GM21526 (cell line): ENCODE data around the gene PEX5L.

Source experiments
- ATAC-seq: cut with Tn5 transposase; IDR thresholded peaks from one replicate; pipeline ENCODE4 v1.9.1; 2021; ENCODE audit warnings: moderate library complexity; ENCODE audit not compliant: unreplicated experiment, low FRiP score

PEX5L gene

DNA sequence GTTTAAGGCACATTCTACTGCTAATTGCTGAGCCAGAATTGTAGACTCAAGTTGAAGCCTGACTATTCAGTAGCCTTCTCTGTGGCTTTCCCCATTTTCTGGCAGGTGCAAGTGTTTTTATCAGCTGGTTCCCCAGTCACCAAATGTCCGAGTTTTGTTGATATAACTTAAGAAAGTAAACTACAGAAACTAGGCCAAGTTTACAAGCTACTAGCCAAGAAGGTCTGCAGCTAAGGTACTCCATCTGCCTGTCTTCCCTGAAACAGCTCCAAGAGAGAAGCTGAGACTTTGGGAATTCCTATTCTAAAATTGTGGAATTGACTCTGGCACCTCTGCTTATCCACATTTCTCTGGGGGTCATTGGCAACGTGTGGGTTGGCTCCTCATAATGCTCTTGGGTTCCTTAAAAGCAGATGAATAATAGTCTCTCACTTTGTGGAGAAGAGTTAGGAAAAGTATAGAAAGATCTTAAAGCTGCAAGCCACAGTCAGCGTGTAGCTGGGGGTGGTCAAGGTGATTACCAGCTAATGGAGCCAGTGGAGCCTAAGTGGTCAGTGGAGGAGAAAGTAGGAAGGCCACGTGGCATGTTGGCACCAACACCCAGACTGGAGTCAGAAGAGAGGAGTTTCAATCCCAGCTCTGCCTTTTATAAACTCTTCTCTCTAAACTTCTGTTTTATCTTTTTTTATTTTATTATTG lies 128.8 kb downstream of the PEX5L start:
- no peak for ATAC-seq

DNA sequence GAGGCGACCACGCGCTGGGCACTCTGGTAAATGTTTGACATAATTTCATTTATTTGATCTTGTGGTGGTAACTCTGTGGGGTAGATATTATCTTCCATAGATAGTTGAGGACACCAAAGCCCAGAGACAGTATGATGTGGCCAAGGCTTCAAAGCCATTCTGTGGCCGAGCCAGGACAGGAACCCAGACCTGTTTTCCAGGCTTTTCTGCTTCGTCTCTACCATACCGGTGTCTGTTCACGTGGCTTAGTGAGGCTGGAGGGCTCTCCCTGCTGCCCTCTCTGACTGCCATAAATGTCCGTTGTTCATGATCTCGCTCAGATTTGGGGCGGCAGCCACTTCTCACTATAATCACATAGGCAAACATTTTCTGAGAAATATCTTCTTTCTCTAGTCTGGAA lies 134.7 kb downstream of the PEX5L start:
- ATAC-seq = no peak

DNA sequence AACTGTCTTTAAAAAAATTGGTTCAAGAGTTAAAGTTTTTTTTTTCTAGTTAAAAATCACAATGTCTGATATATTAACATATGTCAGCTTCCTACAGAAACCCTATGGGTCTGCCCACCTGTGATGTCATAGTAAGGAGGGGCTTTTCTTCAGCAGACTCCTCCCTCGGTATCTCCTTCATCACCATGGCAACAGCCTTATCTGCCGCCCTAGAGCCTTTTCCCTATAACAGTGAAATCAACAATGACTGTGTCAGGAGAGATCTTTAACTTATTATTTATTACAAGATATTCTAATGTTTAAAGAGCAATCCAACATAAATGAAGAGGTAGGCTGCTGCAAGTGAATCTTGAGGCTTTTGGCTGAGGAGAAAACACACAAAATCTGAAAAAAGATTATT lies 138.7 kb downstream of the PEX5L start:
- ATAC-seq = peak; percentile 98

DNA sequence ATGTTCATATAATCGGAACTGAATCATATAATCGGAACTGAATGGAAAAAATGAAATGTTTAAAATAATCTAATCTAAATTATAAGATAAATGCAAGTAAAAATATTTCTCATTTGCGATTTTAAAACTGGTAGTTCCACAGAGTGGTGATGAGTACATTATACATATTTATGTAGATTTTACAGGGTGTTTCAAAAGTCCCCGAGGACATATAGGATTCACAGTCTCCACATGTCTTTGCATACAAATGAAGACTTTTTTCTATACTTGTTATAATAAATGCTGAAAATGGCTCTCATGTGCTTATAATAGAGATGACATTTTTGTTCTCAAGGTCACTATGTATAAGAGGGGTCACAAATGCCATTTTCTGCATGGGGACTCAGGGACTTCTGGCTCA lies 139.5 kb downstream of the PEX5L start:
- no peak for ATAC-seq

DNA sequence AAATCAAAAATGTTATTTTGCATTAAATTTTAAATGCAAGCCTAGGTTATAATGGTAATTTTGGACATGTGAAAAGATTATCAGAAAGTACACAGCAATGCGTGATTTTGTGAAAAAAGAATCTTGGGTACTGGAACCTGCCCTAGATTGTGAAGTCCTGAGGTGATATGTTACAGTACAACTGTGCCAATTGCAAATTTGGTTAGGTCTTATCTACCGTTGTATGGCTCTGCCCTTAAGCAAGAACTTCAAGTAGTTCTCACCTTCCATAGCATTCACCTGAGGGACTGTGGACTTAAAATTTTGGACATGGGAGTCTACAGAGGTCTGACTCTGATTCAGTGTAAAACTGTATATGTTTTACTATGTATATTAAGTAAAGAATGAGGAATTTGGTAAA lies 140.2 kb downstream of the PEX5L start:
- no peak for ATAC-seq

DNA sequence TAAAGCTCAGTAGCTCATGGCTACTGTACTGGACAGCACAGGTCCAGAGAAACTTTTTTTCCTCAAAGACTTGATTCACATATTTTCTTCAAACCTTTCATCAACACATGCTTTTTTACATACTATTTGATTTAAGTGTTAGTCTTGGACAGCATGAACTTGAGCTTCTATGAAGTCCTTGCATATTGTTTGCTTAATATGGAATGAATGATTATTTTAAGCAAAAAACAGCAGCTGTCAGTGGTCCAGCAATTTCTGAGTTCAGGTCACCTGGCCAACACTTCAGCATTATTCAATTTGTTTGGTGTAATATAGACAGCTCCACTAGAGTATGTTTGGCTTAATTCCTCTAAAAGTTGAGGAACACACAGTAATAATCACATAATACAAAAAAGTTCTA lies 141.4 kb downstream of the PEX5L start:
- no peak for ATAC-seq

DNA sequence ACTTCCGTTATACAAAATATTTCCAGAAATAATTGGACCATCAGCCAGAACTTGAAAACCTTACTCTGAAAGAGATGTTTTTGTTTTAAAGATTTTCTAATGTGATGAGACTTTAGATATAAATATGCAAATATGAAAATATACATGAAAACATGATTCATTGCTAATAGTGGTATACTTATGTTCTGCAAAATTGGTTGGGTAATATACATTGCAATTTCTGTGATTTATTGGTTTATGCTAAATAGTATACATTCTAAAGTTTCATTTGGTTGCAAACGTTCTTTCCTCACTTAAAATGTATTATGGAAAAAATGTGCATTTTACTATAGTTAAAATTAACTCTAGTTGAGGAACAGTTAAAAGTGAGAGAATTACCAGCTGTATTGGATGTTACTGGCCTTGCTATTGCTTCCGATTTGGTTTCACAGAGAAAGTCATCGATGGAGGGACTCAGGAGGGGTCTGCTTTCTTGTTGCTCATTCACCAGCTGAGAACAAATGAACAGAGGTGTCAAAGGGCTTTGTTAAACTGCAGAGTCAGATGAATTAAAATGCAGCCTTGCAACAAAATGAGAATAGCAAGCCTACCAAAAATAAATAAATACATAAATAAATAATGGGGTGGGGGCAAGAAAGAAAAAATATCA lies 149.3 kb downstream of the PEX5L start:
- no peak for ATAC-seq

DNA sequence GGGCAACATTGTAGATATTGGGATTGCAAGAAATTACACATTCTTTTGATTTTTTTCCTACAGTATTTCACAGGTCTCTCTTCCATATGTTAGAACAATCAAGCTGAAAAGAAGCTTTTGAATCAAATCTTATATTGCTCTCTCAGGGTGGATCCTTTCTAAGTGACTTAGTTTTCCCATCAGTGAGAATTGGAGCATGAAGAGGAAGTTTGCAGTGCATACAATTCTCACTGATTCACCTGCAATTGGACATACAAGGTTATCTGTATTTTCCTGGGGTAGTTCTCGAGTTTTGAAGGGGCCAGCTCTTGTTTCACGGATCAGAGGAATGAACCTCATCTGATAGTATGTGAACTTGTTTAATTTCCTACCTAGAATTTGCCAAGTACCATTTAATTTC lies 150.8 kb downstream of the PEX5L start:
- ATAC-seq = no peak

DNA sequence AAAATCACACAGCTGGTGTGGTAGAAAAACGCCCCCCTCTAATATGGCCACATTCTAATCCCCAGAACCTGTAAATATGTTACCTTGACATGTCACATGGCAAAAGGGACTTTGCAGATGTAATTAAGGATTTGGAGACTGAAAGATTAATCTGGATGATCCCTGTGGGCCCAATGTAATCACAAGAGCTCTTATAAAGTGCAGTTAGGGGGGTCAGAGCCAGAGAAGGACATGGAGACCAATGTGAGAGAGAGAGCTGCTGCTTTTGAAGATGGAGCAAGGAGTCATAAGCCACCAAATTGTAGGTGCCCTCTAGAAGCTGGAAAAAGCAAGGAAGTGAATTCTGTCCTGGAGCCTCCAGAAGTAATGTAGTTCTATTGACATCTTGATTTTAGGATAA lies 152.6 kb downstream of the PEX5L start:
- ATAC-seq = no peak

DNA sequence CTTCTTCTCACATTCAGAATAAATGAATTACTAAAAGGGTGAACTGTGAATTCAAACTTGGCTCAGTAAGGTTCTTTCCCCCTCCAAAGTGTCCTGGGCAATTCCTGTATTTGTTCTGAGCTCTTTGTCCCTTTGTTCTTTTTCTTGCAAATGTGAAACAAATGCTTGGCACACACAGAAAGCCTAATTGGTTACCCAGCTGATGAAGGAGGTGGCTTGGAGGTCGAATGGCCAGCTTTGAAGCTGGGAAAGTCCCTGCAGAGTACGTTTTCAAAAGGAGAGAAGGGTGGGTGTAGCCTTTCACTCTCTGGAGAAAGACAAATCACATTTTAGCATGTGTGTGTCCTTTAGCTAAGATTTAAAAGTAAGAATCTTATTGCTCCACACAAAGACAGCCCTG lies 154.4 kb downstream of the PEX5L start:
- ATAC-seq = peak; percentile 84

DNA sequence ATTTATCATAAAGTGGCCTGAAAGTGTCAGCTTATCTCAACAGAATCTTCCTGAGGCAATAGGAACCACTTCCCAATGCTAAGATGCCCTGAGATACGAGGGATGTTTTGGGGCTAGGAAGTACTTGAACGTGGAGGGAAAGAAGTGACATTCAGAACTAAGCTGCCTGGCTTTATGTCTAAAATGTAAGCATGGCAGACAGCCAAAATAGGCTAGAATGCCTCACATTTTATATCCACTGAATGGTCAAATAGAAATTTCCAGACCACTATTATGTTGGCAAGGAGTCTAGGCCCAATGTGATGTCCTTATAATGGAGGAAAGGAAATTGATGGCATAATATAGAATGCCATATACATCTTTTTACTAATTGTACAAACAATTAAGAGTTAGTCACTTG lies 154.9 kb downstream of the PEX5L start:
- no peak for ATAC-seq

DNA sequence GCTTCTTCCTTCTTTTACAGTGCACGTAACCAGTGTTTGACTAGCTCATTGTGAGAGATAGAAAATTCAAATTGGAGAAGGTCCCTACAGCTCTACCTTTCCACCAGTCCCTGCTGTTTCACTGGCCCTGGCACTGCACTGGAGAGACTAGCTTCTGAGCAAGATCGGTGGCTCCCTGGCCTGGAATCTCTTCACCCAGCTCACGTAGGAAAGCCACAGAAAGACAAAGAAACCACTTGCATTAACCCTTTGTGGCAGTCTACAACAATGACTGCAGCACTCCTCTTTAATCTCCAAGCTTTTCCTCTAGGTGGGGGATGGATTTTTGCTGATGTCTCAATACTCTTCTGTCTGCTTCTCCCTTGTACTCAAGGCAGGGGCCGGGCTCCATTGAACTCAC lies 155.9 kb downstream of the PEX5L start:
- ATAC-seq = no peak

DNA sequence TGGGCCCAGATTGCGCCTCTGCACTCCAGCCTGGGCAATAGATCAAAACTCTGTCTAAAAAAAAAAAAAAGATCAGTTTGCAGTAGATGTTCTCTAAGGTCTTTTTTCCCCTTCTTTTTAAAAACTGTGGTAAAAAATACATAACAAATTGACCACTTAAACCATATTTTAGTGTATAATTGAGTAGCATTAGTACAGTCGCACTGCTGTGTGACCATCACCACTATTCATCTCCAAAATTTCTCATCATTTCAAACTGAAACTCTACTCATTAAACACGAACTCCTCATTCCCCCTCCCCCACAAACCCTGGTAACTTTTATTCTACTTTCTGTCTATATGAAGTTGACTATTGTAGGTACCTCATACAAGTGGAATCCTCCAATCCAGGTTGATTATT lies 160.3 kb downstream of the PEX5L start:
- no peak for ATAC-seq

DNA sequence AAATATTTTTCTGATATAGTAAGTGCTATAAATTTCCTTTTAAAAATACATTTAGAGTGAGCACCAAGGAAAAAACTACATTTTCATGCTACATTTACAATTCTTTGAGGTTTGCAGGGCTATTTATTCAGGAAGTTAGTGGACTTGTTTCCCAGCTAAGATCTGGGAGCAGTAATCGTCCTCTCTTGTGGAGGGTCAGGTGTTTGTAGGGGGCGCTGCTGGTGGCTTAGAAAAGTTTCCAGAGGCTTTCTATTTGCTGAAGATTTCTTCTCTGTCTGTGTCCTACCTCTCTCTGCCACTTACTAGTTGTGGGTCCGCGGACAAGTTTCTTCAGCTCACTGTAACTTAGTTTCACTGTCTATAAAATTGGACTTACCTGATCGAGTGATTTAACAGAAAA lies 163.9 kb downstream of the PEX5L start:
- no peak for ATAC-seq

DNA sequence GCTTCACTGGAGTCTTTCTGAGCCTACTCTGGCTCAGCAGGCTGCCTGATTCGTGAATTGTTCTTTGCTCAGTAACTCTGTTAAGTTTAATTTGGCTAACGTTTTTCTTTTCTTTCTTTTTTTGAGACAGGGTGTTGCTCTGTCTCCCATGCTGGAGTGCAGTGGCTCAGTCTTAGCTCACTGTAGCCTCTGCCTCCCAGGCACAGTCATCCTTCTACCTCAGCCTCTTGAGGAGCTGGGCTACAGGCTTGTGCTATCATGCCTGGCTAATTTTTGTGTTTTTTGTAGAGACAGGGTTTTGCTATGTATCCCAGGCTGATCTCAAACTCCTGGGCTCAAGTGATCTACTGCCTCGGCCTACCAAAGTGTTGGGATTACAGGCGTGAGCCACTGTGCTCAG lies 165.0 kb downstream of the PEX5L start:
- no peak for ATAC-seq

DNA sequence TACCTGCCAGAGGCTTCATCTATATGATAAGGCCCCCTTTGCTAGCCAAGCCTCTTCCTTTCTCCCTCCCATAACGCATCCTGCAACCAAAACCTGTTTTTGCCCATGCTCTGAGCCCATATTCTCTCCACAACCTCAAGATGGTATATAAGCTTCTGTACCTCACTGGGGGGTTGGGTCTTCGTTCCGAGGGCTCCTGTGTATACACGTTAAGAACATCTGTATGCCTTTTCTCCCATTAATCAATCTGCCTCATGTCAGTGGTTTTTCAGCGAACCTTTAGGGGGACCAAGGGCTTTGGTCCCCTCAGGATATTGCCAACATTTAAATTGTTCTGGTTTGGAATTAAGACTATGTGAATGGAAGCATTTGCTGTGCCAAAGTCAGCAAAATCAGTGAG lies 168.0 kb downstream of the PEX5L start:
- no peak for ATAC-seq

DNA sequence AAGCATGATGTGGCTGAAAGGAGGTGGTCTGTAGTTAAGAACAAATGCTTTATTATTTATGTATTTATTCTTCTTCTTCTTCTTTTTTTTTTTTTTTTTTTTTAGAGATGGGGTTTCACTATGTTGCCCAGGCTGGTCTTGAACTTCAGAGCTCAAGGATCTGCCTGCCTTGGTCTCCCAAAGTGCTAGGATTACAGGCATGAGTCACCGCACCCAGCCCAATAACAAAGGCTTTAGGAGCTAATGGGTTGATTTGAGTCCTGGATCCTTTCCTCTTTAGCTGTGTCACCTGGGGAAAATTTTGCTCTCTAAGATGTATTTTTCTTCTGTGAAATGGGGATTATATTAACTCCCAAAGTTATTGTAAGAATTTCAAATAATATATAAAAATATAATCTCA lies 168.8 kb downstream of the PEX5L start:
- ATAC-seq = no peak

DNA sequence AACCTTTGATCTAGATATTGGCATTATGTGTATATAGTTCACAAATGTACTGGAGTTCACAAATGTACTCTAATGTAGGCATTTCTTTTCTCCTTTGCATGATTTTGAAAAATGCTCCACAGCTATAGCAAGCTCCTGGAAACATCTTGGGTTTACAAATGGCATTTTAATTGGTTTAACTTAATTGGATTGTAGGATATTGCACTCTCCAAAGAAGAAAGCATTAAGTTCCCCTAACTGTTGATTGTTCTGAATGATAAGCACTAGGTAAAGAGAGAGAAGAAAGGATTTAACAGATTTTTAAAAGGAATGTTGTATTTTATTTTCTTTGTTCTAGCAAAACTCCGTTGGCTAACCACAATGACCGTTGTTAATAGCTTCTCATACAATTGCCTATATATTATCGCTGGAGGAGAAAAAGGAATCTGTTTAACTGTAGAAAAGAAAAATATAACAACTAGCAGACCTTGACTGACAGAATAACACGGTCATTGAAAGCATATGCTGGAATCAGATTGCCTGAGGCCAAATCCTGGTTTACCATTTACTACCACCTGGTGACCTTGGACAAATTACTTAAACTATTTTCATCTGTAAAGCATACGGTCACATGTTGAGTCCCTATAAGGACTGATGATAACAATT lies 170.8 kb downstream of the PEX5L start:
- ATAC-seq = no peak

DNA sequence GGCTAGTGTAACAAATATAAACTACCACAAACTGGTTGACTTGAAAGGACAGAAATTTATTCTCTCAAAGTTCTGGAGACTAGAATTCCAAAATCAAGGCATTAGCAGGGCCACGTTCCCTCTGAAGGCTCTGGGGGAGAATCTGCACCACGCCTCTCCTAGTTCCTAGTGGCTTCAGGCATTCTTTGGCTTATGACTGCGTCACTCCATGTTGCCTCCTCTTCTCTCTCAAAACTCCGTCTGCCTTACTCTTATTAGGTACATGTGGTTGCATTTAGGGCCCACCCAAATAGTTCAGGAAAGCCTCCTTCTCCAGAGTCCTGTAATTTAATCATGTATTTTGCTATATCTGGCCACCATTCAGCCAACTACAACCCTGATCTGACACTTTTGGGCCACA lies 174.8 kb downstream of the PEX5L start:
- no peak for ATAC-seq

DNA sequence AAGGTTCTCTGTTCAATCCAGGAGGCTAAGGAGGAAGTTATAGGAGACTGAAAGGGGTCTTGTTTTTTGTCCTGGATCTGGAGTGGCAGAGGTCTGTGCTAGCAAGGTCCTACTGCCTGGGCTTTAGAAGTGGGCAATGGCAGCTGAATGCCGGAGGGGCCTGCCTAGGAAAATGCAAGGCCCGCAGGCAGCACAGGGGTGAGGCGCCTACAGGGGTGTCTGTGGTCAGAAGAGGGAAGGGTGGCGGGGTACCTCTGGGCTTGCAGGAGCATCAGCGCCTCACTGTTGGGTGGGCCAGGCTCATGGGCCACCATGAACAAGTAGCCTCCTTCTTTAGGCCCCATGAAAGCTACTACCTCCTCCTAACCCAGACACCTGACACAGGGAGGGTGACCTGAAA lies 175.4 kb downstream of the PEX5L start:
- ATAC-seq = no peak

DNA sequence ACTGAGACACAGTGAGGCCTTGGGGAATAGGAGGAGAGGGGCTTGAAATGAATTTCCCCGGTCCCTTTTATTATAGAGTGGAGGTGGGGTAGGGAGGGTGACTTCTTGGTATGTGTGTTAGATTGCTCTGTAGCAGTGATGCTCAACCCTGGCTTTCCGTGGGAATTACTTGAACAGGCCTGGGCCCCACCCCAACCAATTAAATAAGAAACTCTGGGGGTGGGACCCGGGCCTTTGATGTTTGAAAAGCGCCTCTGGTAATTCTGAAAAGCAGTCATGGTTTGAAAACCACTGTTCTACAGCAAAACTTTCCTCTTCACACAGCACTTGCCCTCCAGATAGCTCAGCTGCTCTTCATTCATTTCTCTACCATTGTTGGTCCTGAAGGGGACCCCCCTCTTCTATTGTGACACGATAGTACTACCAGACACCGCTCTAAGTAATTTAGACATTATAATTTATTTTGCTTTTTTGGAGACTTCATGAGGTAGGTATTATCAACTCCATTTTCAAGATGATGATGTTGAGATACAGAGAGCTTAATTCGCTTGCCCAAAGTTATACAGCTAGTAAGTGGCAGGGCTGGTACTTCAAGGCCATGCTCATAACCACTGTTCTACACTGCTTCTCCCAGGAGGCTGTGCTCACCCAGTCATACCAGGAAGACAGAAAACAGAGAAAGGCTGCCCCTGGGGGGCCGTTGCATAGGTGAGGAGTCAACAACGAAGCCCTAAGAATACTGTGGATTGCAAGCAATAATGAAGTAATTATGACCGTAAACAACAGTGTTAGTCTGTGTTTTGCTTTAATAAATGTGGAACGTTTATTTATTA lies 176.2 kb downstream of the PEX5L start:
- ATAC-seq = no peak
